Keratinocyte (primary cell): Measurements from ENCODE around the gene LEKR1.

Source experiments
- EZH2 ChIP-seq: IDR thresholded peaks from one replicate; pipeline ENCODE4 v1.6.1; 2012; ENCODE audit warnings: inconsistent platforms, mild to moderate bottlenecking, low read length, moderate library complexity
- TF ChIP-seq, protein P1 (sequence below), 3 experiments: IDR thresholded peaks in 1 of 3; conservative IDR thresholded peaks in 1 of 3; optimal IDR thresholded peaks in 1 of 3; 2 replicates in 2 of 3; 3 replicates in 1 of 3; pipeline versions ENCODE3 to v1.5.1; 2011; ENCODE audit warnings: low read length in 3 of 3, mild to moderate bottlenecking in 3 of 3, moderate library complexity in 2 of 3, control low read depth in 1 of 3, inconsistent platforms in 1 of 3; ENCODE audit not compliant: insufficient read depth in 2 of 3; ENCODE audit errors: extremely low read depth in 1 of 3

DNA sequence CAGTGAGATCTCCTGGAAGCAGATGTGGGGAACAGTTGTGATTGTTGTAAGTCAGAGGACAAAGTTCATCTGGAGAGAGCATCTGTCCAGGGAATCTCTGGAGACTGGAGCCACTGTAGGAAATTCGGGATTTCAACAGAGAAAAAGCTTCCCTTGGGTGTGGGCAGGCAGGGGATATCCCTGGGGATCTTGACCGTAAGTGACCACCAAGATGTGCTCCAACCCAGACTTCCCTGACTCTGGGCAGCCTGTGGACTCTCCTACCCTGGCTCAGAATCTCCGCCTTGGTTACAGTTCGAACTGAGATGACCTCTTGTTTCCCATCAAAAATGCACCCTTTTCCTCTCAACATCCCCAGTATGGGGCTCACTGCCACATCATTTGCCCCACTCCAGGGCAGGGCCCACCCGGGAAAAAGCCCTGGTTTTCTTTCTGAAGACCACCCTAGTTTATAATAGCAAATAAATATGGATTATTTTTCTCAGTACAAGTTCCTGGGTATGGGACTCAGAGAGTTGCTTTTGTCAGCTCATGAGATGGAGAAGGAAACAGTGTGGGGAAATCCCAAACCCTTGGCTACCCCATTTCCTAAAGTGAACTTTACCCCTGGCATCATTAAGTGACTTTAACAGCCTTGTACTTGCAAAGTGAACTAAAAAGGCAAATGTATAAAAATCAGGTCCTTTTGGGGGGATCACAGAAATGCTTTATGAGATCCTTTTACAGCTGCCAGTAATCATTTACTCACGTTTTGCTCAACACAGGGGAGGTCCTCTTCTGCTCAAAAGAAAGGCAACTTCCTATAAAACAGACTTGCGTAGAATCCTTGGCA lies 243.9 kb downstream of the LEKR1 start:
- TF ChIP-seq, protein P1, sequence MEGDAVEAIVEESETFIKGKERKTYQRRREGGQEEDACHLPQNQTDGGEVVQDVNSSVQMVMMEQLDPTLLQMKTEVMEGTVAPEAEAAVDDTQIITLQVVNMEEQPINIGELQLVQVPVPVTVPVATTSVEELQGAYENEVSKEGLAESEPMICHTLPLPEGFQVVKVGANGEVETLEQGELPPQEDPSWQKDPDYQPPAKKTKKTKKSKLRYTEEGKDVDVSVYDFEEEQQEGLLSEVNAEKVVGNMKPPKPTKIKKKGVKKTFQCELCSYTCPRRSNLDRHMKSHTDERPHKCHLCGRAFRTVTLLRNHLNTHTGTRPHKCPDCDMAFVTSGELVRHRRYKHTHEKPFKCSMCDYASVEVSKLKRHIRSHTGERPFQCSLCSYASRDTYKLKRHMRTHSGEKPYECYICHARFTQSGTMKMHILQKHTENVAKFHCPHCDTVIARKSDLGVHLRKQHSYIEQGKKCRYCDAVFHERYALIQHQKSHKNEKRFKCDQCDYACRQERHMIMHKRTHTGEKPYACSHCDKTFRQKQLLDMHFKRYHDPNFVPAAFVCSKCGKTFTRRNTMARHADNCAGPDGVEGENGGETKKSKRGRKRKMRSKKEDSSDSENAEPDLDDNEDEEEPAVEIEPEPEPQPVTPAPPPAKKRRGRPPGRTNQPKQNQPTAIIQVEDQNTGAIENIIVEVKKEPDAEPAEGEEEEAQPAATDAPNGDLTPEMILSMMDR (optimal IDR thresholded peaks at IDR 0.05 in 1 of 3, IDR thresholded peaks at IDR 0.05 in 1 of 3, conservative IDR thresholded peaks at IDR 0.05 in 1 of 3; ENCODE audit: extremely low read depth in 1 of 3, insufficient read depth in 2 of 3, low read length in 3 of 3) = no peak
- TF ChIP-seq EZH2 = no peak
